A673 (cell line): ENCODE results near the gene PRKG1.

Experiments used
- CTCF ChIP-seq: fragments of 300-800, 200-600 bp; sonication (generic); conservative IDR thresholded peaks from 2 replicates; pipeline ENCODE4 v1.5.1; 2017; ENCODE audit warnings: low read depth, mild to moderate bottlenecking, antibody characterized with exemption, low read length, moderate library complexity, mixed read lengths
- EZH2 ChIP-seq: fragments of 200-600 bp; sonication (generic); IDR thresholded peaks from 2 replicates; pipeline ENCODE4 v1.6.1; 2017; ENCODE audit warnings: borderline replicate concordance, low read depth, mild to moderate bottlenecking, mixed read lengths, antibody characterized with exemption, low read length; ENCODE audit not compliant: poor library complexity, severe bottlenecking

DNA sequence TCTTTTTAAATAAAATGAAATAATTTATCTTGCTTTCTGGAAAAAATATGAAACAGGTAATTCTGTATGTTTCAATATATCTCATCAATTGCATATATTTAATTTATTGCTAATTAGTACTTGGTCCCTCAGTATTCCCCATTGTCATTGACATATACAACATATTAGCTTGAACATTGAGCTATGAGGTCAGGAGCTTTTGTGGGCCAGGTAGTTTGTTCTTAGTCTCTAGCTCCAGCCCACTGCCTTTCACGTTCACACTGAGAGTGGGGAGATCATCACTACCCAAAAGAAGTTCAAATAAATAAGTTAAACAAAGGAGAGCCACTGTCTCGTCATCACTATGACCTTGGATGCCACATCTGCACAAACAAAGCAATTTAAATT is 1185.1 kb downstream of the PRKG1 start:
- no peak for TF ChIP-seq CTCF
- no peak for TF ChIP-seq EZH2
